ENCODE data around the gene B4GALNT3. TPM values are rescaled to one million over a fixed set of nuclear protein-coding genes. Genes with fewer than 3 reads are reported as not detected.

Gene B4GALNT3
- total and polyA plus RNA-seq, 10 of the 15 experiments (the other 5 are each of a cell fraction or from before 2014, with no cell fraction given), result 0.05 to 4.2 (median 2.7) TPM; not detected in 1

GRCh38 chr12:575948-576614 lies 116.3 kb downstream of the B4GALNT3 start (continued):
- TF ChIP-seq ZBTB40 (IDR thresholded peaks at IDR 0.05; ENCODE audit: borderline replicate concordance), result peak; percentile 57; the same call in 1 of the 2 replicates
- TF ChIP-seq RAD51 (IDR thresholded peaks at IDR 0.05), result peak; percentile 78; the same call in 1 of the 2 replicates
- TF ChIP-seq SMAD5 (IDR thresholded peaks at IDR 0.05; ENCODE audit: low read depth), result no peak
- no peak for TF ChIP-seq NR2C1 (IDR thresholded peaks at IDR 0.05)
- peak; percentile 53 for TF ChIP-seq KLF5 (IDR thresholded peaks at IDR 0.05; ENCODE audit: partially characterized antibody)
- TF ChIP-seq SRF (IDR thresholded peaks at IDR 0.05; ENCODE audit: low read depth in 2 of 2, low read length in 2 of 2), result peak in 1 of 2 experiments; percentile 38; a peak in 1 of 4 replicates
- TF ChIP-seq SIN3A (IDR thresholded peaks at IDR 0.05; ENCODE audit: low read depth, low read length), result 0 out of 2 replicates have a peak, but pooled peaks have one; percentile 28
- TF ChIP-seq MTA3 (IDR thresholded peaks at IDR 0.05; ENCODE audit: borderline replicate concordance, low read length), result no peak
- TF ChIP-seq PAX8 (IDR thresholded peaks at IDR 0.05), result no peak
- TF ChIP-seq SMC3 (IDR thresholded peaks at IDR 0.05; ENCODE audit: borderline replicate concordance, low read length), result peak; percentile 89
- TF ChIP-seq GABPA (IDR thresholded peaks at IDR 0.05; ENCODE audit: low read depth), result peak; percentile 74; the same call in 1 of the 2 replicates
- TF ChIP-seq ATF3 (IDR thresholded peaks at IDR 0.05; ENCODE audit: borderline replicate concordance, extremely low read depth, low read depth, low read length), result peak; percentile 79; the same call in 1 of the 2 replicates
- TF ChIP-seq CBX5 (IDR thresholded peaks at IDR 0.05; ENCODE audit: low read depth), result no peak

Measured in GM12878 (cell line).